OCI-LY7 (cell line): ENCODE results near the gene RNF180.

Experiments
- EZH2phosphoT487 ChIP-seq: fragments of 200-600 bp; sonication (generic); IDR thresholded peaks from 2 replicates; pipeline ENCODE4 v1.6.1; 2018; ENCODE audit warnings: low read depth, borderline replicate concordance, mild to moderate bottlenecking, mixed run types, antibody characterized with exemption, low read length, moderate library complexity, mixed read lengths
- TF ChIP-seq, protein P1 (sequence below): fragments of 200-600 bp; sonication (generic); conservative IDR thresholded peaks from 2 replicates; pipeline ENCODE4 v1.5.1; 2014; ENCODE audit warnings: mild to moderate bottlenecking, antibody characterized with exemption, low read length, moderate library complexity, mixed read lengths

DNA sequence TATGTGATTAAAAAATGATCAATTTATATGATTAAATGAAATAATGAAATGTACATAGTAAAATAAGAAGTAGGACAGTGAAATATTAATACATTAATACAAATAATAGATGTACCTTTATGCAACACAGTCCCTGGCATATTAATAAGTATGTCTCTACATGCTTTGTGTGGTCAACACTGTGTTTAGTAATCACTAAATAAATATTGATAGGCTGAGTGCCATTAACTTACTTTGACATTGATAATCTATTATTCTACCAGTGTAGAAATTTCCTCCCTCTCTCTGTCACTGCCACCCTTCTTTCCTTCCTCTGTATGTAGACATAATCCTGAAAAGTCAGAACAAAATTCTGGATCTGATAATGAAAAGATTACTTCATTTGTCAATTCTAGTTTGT, 43.7 kb downstream of the RNF180 start:
- TF ChIP-seq, protein P1, sequence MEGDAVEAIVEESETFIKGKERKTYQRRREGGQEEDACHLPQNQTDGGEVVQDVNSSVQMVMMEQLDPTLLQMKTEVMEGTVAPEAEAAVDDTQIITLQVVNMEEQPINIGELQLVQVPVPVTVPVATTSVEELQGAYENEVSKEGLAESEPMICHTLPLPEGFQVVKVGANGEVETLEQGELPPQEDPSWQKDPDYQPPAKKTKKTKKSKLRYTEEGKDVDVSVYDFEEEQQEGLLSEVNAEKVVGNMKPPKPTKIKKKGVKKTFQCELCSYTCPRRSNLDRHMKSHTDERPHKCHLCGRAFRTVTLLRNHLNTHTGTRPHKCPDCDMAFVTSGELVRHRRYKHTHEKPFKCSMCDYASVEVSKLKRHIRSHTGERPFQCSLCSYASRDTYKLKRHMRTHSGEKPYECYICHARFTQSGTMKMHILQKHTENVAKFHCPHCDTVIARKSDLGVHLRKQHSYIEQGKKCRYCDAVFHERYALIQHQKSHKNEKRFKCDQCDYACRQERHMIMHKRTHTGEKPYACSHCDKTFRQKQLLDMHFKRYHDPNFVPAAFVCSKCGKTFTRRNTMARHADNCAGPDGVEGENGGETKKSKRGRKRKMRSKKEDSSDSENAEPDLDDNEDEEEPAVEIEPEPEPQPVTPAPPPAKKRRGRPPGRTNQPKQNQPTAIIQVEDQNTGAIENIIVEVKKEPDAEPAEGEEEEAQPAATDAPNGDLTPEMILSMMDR, result no peak
- no peak for TF ChIP-seq EZH2phosphoT487
